ENCODE results near the gene GIT2. TPM values are rescaled to one million over a fixed set of nuclear protein-coding genes. Genes with fewer than 3 reads are reported as not detected.
"Not testable (repeated sequence)": the region's sequence is repeated elsewhere in the genome, so short reads cannot be mapped to it uniquely, and the experiment has no call there.

Gene GIT2
- total and polyA plus RNA-seq, 10 of the 15 experiments (the other 5 are each of a cell fraction or from before 2014, with no cell fraction given), result 9.1 to 49.9 (median 43.9) TPM

GRCh38 chr12:109892165-109892715 lies 103.9 kb downstream of the GIT2 start:
- no peaks in the 10 kb centered on the region for H4K20me1 ChIP-seq (ENCODE audit: control insufficient read depth, insufficient read depth)
- DNase-seq (ENCODE audit: low read depth, low spot score), result no peak
- CTCF ChIA-PET, result interaction anchor here (0.6 to 1.4 kb wide), 4 partner anchors 12 to 461 kb away, joined by 3 read pairs; no protein-coding TSS in a partner anchor
- no TSS peak for BruUV-seq (replicated peaks)
- no peaks in the 10 kb centered on the region for H3K9me3 ChIP-seq (replicated peaks; ENCODE audit: control insufficient read depth, insufficient read depth, low read length)
- peak overlapping the region; percentile 50 for H3K27ac ChIP-seq (ENCODE audit: control insufficient read depth, insufficient read depth)
- H3K4me3 ChIP-seq, result no peak overlapping the region; the same call in 1 of the 2 replicates
- FAIRE-seq, result no peak
- TF ChIP-seq BCL11A (IDR thresholded peaks at IDR 0.05; ENCODE audit: low read depth, low read length) (no peak), BHLHE40 (IDR thresholded peaks at IDR 0.05; ENCODE audit: borderline replicate concordance in 1 of 2, low read depth in 2 of 2, low read length in 1 of 2) (no peak)
- no peaks in the 10 kb centered on the region for H3K27me3 ChIP-seq (replicated peaks in 1 of 2; ENCODE audit: control insufficient read depth in 2 of 2, insufficient read depth in 2 of 2, low read length in 1 of 2)
- intact Hi-C loops (cut with micrococcal nuclease; ENCODE audit: unreplicated experiment), result no loop called here
- H3K79me2 ChIP-seq (ENCODE audit: control insufficient read depth, insufficient read depth, low read length), result no peaks in the 10 kb centered on the region
- SMC1A ChIA-PET (ENCODE audit: uncharacterized antibody, unreplicated experiment), result interaction anchor here (0.6 to 1.9 kb wide), 4 partner anchors 8 to 1213 kb away, joined by 3 to 4 read pairs (median 3); no protein-coding TSS in a partner anchor
- H2AFZ ChIP-seq (ENCODE audit: control insufficient read depth, low read depth, low read length), result peak overlapping the region; percentile 28
- 78% methylated on average over 1 of the region's 1 CpG for WGBS (ENCODE audit: insufficient coverage, insufficient replicate concordance, low lambda C conversion rate, missing lambda C conversion rate)
- in situ Hi-C loops (cut with MboI), result no loop called here
- no peaks in the 10 kb centered on the region for H3K36me3 ChIP-seq (ENCODE audit: control insufficient read depth in 2 of 2, insufficient read depth in 2 of 2, low read length in 1 of 2)
- no peak for ATAC-seq
- no peak overlapping the region for H3K9ac ChIP-seq (ENCODE audit: control insufficient read depth, insufficient read depth, low read length)
- RAD21 ChIA-PET (ENCODE audit: unreplicated experiment), result interaction anchor here (0.7 kb wide), 1 partner anchor 38 kb away, joined by 4 read pairs; no protein-coding TSS in a partner anchor
- POLR2A ChIA-PET, result interaction anchor here (0.6 to 1.0 kb wide), 3 partner anchors 9 to 48 kb away, joined by 3 to 7 read pairs (median 4); no protein-coding TSS in a partner anchor
- H3K4me2 ChIP-seq (ENCODE audit: control insufficient read depth, insufficient read depth), result peak overlapping the region; percentile 75
- peaks cover 48% of the 10 kb centered on the region for H3K4me1 ChIP-seq (ENCODE audit: control insufficient read depth, insufficient read depth, low read length)

GRCh38 chr12:109891731-109892130 lies 104.4 kb downstream of the GIT2 start:
- H3K27ac ChIP-seq (ENCODE audit: control insufficient read depth, insufficient read depth); H2AFZ ChIP-seq (ENCODE audit: control insufficient read depth, low read depth, low read length); BruUV-seq (replicated peaks); DNase-seq (ENCODE audit: low read depth, low spot score); H4K20me1 ChIP-seq (ENCODE audit: control insufficient read depth, insufficient read depth); ATAC-seq; H3K9me3 ChIP-seq (replicated peaks; ENCODE audit: control insufficient read depth, insufficient read depth, low read length); H3K36me3 ChIP-seq (ENCODE audit: control insufficient read depth in 2 of 2, insufficient read depth in 2 of 2, low read length in 1 of 2); H3K4me3 ChIP-seq; H3K9ac ChIP-seq (ENCODE audit: control insufficient read depth, insufficient read depth, low read length); in situ Hi-C loops (cut with MboI); RAD21 ChIA-PET (ENCODE audit: unreplicated experiment); H3K79me2 ChIP-seq (ENCODE audit: control insufficient read depth, insufficient read depth, low read length); intact Hi-C loops (cut with micrococcal nuclease; ENCODE audit: unreplicated experiment); FAIRE-seq; H3K27me3 ChIP-seq (replicated peaks in 1 of 2; ENCODE audit: control insufficient read depth in 2 of 2, insufficient read depth in 2 of 2, low read length in 1 of 2): not testable (repeated sequence)
- SMC1A ChIA-PET (ENCODE audit: uncharacterized antibody, unreplicated experiment), result interaction anchor here (0.6 to 0.9 kb wide), 3 partner anchors 9 to 1214 kb away, joined by 3 read pairs; no protein-coding TSS in a partner anchor
- peak in 1 of 2 experiments; percentile 8; a peak in 1 of 4 replicates for TF ChIP-seq BHLHE40 (IDR thresholded peaks at IDR 0.05; ENCODE audit: borderline replicate concordance in 1 of 2, low read depth in 2 of 2, low read length in 1 of 2)
- peak overlapping the region; percentile 39; the same call in 1 of the 2 replicates for H3K4me2 ChIP-seq (ENCODE audit: control insufficient read depth, insufficient read depth)
- H3K4me1 ChIP-seq (ENCODE audit: control insufficient read depth, insufficient read depth, low read length), result peaks cover 48% of the 10 kb centered on the region
- POLR2A ChIA-PET, result interaction anchor here (0.7 to 1.0 kb wide), 2 partner anchors 9 to 21 kb away, joined by 3 to 4 read pairs; no protein-coding TSS in a partner anchor
- 46% methylated on average over 7 of the region's 7 CpGs for WGBS (ENCODE audit: insufficient coverage, insufficient replicate concordance, low lambda C conversion rate, missing lambda C conversion rate)
- CTCF ChIA-PET, result interaction anchor here (0.6 to 1.4 kb wide), 3 partner anchors 12 to 461 kb away, joined by 3 read pairs; no protein-coding TSS in a partner anchor
